RPMI8226 (cell line): ENCODE data around the gene IGF2.

Experiments used
- DNase-seq: peaks from one replicate; pipeline ENCODE4 v3.0.0-alpha.2; 2015

The IGF2 gene

GRCh38 chr11:2122222-2122906 lies 16.8 kb downstream of the IGF2 start:
- peak; percentile 22 for DNase-seq

- no peak for DNase-seq
Measured at GRCh38 chr11:2121227-2122130, 17.7 kb downstream of the IGF2 start.

GRCh38 chr11:2120359-2121100 lies 18.7 kb downstream of the IGF2 start:
- DNase-seq = no peak

GRCh38 chr11:2118677-2119076 lies 20.5 kb downstream of the IGF2 start:
- DNase-seq = no peak

- no peak for DNase-seq
Measured at GRCh38 chr11:2116680-2117079, 22.5 kb downstream of the IGF2 start.

GRCh38 chr11:2115308-2115707 lies 23.9 kb downstream of the IGF2 start:
- no peak for DNase-seq

- no peak for DNase-seq
Measured at GRCh38 chr11:2114430-2115241, 24.6 kb downstream of the IGF2 start.

- no peak for DNase-seq
Measured at GRCh38 chr11:2113776-2114175, 25.4 kb downstream of the IGF2 start.

- no peak for DNase-seq
Measured at GRCh38 chr11:2110521-2110920, 28.7 kb downstream of the IGF2 start.

GRCh38 chr11:2109541-2110019 lies 29.6 kb downstream of the IGF2 start:
- no peak for DNase-seq

- no peak for DNase-seq
Measured at GRCh38 chr11:2108675-2109491, 30.3 kb downstream of the IGF2 start.

- no peak for DNase-seq
Measured at GRCh38 chr11:2107941-2108630, 31.1 kb downstream of the IGF2 start.

GRCh38 chr11:2107521-2107920 lies 31.7 kb downstream of the IGF2 start:
- no peak for DNase-seq

GRCh38 chr11:2106583-2107209 lies 32.5 kb downstream of the IGF2 start:
- DNase-seq = no peak

- DNase-seq = no peak
Measured at GRCh38 chr11:2105511-2105910, 33.7 kb downstream of the IGF2 start.

GRCh38 chr11:2104524-2105440 lies 34.4 kb downstream of the IGF2 start:
- no peak for DNase-seq

GRCh38 chr11:2103668-2104523 lies 35.3 kb downstream of the IGF2 start:
- DNase-seq = no peak

GRCh38 chr11:2102883-2103213 lies 36.3 kb downstream of the IGF2 start:
- DNase-seq = no peak
